GM10847 (cell line): ENCODE data around the gene CNN2.

Source experiments
- POLR2A ChIP-seq: IDR thresholded peaks from 2 replicates; pipeline ENCODE4 v1.6.1; 2011; ENCODE audit not compliant: insufficient read length; ENCODE audit errors: extremely low read depth

Gene CNN2

GRCh38 chr19:1004204-1004802 lies 22.1 kb upstream of the CNN2 start:
- no peak for TF ChIP-seq POLR2A

DNA sequence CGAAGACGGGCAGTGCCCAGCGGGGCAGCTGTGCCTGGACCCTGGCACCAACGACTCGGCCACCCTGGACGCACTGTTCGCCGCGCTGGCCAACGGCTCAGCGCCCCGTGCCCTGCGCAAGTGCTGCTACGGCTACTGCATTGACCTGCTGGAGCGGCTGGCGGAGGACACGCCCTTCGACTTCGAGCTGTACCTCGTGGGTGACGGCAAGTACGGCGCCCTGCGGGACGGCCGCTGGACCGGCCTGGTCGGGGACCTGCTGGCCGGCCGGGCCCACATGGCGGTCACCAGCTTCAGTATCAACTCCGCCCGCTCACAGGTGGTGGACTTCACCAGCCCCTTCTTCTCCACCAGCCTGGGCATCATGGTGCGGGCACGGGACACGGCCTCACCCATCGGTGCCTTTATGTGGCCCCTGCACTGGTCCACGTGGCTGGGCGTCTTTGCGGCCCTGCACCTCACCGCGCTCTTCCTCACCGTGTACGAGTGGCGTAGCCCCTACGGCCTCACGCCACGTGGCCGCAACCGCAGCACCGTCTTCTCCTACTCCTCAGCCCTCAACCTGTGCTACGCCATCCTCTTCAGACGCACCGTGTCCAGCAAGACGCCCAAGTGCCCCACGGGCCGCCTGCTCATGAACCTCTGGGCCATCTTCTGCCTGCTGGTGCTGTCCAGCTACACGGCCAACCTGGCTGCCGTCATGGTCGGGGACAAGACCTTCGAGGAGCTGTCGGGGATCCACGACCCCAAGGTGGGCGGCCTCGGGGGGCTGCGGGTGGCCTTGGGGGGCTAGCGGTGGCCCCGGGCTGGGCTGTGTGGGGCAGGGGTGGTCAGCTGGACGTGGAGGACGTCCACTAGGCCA lies 21.4 kb upstream of the CNN2 start:
- no peak for TF ChIP-seq POLR2A

GRCh38 chr19:1006711-1007398 lies 19.6 kb upstream of the CNN2 start:
- no peak for TF ChIP-seq POLR2A

DNA sequence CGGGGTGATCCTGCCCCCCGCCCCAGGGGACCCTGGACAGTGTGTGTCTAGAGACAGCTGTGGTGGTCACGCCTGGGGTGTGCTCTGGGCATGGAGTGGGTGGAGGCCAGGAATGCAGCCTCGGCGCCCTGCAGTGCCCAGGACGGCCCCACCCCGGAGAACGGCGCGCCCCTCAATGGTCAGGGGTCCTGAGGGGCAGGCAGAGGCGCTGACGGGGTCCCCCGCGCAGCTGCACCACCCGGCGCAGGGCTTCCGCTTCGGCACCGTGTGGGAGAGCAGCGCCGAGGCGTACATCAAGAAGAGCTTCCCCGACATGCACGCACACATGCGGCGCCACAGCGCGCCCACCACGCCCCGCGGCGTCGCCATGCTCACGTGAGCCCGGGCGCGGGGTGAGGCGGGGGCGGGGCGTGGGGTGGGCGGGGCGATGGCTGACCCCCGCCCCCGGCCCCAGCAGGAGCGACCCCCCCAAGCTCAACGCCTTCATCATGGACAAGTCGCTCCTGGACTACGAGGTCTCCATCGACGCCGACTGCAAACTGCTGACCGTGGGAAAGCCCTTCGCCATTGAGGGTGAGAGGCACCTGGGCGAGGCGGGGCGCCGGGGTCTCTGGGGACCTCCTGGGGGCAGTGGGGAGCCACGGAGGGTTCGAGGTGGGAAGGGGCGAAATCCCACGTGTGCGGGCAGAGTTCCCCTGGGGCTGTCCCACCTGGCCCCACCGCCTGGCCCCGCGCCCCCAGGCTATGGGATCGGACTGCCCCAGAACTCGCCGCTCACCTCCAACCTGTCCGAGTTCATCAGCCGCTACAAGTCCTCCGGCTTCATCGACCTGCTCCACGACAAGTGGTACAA lies 18.8 kb upstream of the CNN2 start:
- TF ChIP-seq POLR2A: no peak

DNA sequence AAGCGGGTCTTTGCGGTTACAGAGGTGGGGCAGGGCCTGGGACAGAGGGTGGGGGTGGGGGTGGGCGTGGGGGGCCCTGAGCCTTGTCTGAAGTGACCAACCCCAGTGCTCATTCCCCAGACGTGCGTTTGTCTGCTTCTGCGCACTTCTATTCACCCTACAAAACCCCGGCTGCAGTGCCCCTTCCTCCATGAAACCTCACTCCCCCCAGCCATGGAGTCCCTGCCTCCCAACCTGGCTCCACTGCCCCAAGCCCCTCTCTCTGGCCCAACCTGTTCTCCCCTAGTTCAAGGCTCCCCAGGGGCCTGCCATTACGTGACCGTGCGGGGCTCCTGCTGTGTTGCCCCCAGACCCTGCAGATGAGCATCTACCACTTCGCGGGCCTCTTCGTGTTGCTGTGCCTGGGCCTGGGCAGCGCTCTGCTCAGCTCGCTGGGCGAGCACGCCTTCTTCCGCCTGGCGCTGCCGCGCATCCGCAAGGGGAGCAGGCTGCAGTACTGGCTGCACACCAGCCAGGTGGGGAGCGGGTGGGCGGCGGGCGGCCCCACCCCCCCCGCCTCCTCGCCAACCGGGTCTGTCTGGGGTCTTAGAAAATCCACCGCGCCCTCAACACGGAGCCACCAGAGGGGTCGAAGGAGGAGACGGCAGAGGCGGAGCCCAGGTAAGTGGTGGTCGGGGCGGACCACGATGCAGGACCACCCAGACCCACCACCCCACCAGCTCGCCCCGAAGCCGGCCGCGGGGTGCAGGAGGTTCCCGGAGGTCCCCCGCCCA lies 18.0 kb upstream of the CNN2 start:
- TF ChIP-seq POLR2A: no peak

DNA sequence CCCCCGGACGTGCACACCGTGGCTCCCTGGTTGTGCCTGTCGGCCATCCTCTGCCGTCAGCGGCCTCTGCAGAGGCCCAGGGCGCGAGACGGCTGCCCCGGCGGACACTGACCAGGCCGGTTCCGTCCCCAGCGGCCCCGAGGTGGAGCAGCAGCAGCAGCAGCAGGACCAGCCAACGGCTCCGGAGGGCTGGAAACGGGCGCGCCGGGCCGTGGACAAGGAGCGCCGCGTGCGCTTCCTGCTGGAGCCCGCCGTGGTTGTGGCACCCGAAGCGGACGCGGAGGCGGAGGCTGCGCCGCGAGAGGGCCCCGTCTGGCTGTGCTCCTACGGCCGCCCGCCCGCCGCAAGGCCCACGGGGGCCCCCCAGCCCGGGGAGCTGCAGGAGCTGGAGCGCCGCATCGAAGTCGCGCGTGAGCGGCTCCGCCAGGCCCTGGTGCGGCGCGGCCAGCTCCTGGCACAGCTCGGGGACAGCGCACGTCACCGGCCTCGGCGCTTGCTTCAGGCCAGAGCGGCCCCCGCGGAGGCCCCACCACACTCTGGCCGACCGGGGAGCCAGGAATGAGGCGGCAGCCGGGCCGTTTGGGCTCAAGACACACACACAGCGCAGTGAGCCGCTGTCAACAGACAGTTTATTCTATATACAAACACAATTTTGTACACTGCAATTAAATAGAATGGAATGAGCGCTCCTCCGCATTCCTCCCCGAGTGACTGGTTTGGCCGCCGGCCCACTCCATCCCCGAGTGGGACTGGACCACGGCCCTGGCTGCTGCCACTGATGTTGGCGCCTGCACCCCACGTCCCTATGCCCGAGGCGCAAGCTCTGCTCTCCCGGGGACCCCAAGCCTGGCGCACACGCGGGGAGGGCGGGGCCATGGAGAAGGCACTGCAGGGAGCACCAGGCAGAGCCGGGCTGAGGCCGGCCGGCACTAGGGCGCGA lies 17.1 kb upstream of the CNN2 start:
- TF ChIP-seq POLR2A: no peak

- TF ChIP-seq POLR2A: no peak
Measured at GRCh38 chr19:1009981-1010538, 16.3 kb upstream of the CNN2 start.

DNA sequence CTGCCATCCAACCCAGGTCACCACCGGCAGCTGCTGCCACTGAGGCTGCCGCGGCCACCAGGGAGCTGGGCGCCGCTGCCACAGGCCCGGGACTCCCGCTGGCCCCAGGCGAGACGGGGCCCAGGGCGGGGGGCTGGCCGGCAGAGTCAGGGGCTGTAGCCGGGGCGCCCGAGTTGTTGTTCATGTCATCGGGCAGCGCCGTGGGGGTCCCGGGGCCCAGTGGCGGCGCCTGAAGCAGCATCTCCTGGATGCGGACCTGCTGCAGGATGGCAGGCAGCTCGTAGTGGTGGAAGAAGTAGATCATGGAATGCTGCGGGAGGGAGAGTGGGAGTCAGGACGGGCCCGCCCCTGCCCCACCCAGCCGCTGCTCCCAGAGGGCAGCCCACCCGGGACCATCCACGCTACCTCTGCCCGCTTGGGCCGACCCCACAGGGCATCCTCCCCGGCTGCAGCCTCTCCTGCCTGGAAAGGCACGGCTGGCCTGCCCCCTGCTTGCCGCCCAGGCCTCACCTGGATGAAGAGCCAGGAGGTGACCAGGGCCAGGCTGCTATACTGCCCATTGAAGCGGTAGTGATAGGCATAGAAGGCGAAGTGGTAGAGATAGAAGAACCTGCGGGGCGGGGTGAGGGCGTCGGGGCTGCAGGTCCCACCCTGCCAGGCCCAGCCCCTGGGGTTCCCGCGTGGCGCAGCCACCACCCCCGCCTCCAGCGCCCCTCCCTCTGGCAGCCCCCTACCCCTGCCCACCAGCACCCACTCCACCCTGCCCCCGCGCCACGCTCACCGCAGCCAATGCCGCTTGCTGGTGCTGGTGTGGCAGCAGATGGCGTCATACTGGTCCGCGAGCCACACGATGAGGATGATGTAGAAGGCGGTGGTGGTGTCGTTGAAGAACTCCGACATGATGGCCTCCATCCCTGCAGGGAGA lies 15.6 kb upstream of the CNN2 start:
- no peak for TF ChIP-seq POLR2A

DNA sequence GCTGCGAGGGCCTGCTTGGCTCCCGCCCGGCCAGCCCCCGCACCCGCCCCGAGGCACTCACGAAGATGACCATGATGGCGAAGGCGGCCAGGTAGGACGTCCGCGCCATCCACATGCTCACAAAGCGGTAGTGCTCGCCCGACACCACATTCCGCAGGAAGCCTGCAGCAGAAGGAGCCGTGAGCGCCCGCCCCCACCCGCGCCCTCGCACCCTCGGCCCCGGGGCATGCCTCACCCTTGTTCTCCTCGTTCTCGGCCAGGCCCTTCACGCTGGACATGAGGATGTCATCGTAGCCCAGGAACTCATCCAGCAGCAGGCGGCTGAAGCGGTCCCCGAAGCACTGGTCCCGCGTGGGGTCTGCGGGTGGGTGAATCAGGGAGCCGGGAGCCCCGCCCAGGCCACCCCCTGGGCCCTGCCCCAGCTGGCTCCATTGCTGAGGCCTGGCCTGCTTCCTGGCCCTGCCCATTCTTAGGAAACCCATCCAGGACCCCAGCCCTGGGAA lies 14.5 kb upstream of the CNN2 start:
- TF ChIP-seq POLR2A: no peak

DNA sequence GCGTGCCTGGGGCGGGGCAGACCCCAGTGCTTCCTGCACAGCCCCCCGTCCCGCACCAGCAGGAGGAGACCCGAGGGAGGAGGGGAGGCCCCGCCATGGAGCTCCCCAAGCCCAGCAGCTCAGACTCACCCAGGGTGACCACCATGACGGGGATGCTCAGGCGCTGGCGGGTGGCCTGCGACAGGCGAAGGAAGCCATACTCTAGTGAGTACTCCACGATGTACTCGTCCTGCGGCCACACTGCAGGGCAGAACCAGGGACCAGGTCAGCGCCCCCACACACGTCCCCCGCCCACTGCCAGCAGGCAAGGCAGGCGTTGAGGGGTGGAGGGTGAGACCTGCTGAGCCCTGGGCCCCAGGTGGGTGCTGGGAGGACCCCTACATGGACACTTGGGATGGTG lies 14.1 kb upstream of the CNN2 start:
- TF ChIP-seq POLR2A: no peak

DNA sequence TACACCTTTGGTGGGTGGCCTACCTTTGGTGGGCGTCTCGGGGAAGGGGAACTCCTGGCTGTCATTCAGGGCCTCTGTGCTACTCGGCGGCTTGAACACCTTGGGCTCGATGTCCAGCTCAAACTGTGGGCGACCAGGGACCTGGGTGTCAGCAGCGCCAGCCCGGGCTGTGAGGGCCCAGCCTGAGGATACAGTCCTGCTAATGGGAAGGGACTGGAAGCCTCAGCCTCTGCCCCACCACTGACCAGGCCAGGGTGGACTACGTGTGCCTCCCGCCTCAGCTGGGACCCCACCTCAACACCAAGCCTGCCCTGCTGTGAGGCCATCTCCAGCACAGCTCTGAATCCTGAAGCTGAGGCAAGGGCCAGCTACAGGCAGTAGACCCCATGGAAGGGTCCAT lies 13.2 kb upstream of the CNN2 start:
- no peak for TF ChIP-seq POLR2A
